AG10803 (cell line): Measurements from ENCODE around the gene ARHGAP15.

Experiments
- DNase-seq: peaks from one replicate; pipeline ENCODE4 v3.0.0; 2010; ENCODE audit warnings: low read depth
- H3K4me3 ChIP-seq: 2 replicates; pipeline ENCODE4 v1.5.1; 2011; ENCODE audit warnings: mild to moderate bottlenecking, low read length, control low read depth
- CTCF ChIP-seq: conservative IDR thresholded peaks from 2 replicates; pipeline ENCODE4 v1.5.1; 2011; ENCODE audit warnings: mild to moderate bottlenecking, low read length, control low read depth, inconsistent platforms

ARHGAP15 gene

GRCh38 chr2:143158551-143159485, 29.6 kb downstream of the ARHGAP15 start:
- no peak for TF ChIP-seq CTCF
- no peak for DNase-seq
- H3K4me3 ChIP-seq, result no peak overlapping the region

GRCh38 chr2:143159486-143159840, 30.2 kb downstream of the ARHGAP15 start:
- no peak overlapping the region for H3K4me3 ChIP-seq
- TF ChIP-seq CTCF, result no peak

GRCh38 chr2:143160732-143161707, 31.8 kb downstream of the ARHGAP15 start:
- H3K4me3 ChIP-seq, result no peak overlapping the region
- no peak for TF ChIP-seq CTCF
- no peak for DNase-seq

More at GRCh38 chr2:143159486-143159840, 30.2 kb downstream of the ARHGAP15 start:
- no peak for DNase-seq

GRCh38 chr2:143162123-143162837, 33.1 kb downstream of the ARHGAP15 start:
- H3K4me3 ChIP-seq, result no peak overlapping the region
- peak; percentile 38 for DNase-seq
- TF ChIP-seq CTCF, result peak; percentile 54

GRCh38 chr2:143162997-143163396, 33.8 kb downstream of the ARHGAP15 start:
- DNase-seq, result no peak
- H3K4me3 ChIP-seq, result no peak overlapping the region
- no peak for TF ChIP-seq CTCF

- no peak overlapping the region for H3K4me3 ChIP-seq
- TF ChIP-seq CTCF, result no peak
- DNase-seq, result no peak
Observed at GRCh38 chr2:143163499-143163898, 34.3 kb downstream of the ARHGAP15 start.
